ENCODE results near the gene DDX18. TPM values are rescaled to one million over a fixed set of nuclear protein-coding genes. Genes with fewer than 3 reads are reported as not detected.

DDX18 gene
- total RNA-seq, 4 donors from 2014 or later = 28.4 to 484 (median 43.5) TPM

GRCh38 chr2:117850461-117850860 lies 36.0 kb downstream of the DDX18 start:
- Histone ChIP-seq H3K4me1 (no peaks in the 10 kb centered on the region), H3K4me3 (no peak overlapping the region), H3K27me3 (peaks cover 61% of the 10 kb centered on the region), H3K9me3 (no peaks in the 10 kb centered on the region), H3K27ac (no peak overlapping the region), H3K36me3 (no peaks in the 10 kb centered on the region)
- intact Hi-C loops (cut with DNase I; ENCODE audit: low total_unique reads) (no loop called here), in situ Hi-C loops (cut with MboI; ENCODE audit: low pct_ligation_motif_present in 1 of 4, low pct_unique_long_range_greater_than_20kb in 1 of 4, low sequenced_read_pairs in 3 of 4) (no loop called here)
- WGBS, 2 donors (ENCODE audit: low coverage in 1 of 2) = 11 to 16% methylated on average over 4 of the region's 4 CpGs
- TF ChIP-seq EP300 (IDR thresholded peaks at IDR 0.05; ENCODE audit: low read depth) (no peak), POLR2AphosphoS5 (IDR thresholded peaks at IDR 0.05) (no peak), POLR2A (IDR thresholded peaks at IDR 0.05) (no peak), CTCF (IDR thresholded peaks at IDR 0.05) (no peak)
- DNase-seq = no peak

- intact Hi-C loops (cut with DNase I; ENCODE audit: low total_unique reads) = no loop called here
- WGBS, 2 donors (ENCODE audit: low coverage in 1 of 2) = 45 to 60% methylated on average over 2 to 3 of the region's 3 CpGs
- H3K9me3 ChIP-seq = no peaks in the 10 kb centered on the region
- TF ChIP-seq CTCF (IDR thresholded peaks at IDR 0.05) (no peak), EP300 (IDR thresholded peaks at IDR 0.05; ENCODE audit: low read depth) (no peak), POLR2AphosphoS5 (IDR thresholded peaks at IDR 0.05) (no peak), POLR2A (IDR thresholded peaks at IDR 0.05) (no peak)
- no peaks in the 10 kb centered on the region for H3K36me3 ChIP-seq
- in situ Hi-C loops (cut with MboI; ENCODE audit: low pct_ligation_motif_present in 1 of 4, low pct_unique_long_range_greater_than_20kb in 1 of 4, low sequenced_read_pairs in 3 of 4) = no loop called here
- H3K27ac ChIP-seq = no peak overlapping the region
- no peaks in the 10 kb centered on the region for H3K4me1 ChIP-seq
- no peak overlapping the region for H3K4me3 ChIP-seq
- peaks cover 52% of the 10 kb centered on the region for H3K27me3 ChIP-seq
- no peak for DNase-seq
These were observed 37.5 kb downstream of the DDX18 start for GRCh38 chr2:117851969-117852368.

- 83 to 86% methylated on average over 1 to 2 of the region's 2 CpGs for WGBS, 2 donors (ENCODE audit: low coverage in 1 of 2)
- peaks cover 45% of the 10 kb centered on the region for H3K27me3 ChIP-seq
- TF ChIP-seq CTCF (IDR thresholded peaks at IDR 0.05) (no peak), POLR2AphosphoS5 (IDR thresholded peaks at IDR 0.05) (no peak), POLR2A (IDR thresholded peaks at IDR 0.05) (no peak), EP300 (IDR thresholded peaks at IDR 0.05; ENCODE audit: low read depth) (no peak)
- no peaks in the 10 kb centered on the region for H3K36me3 ChIP-seq
- H3K4me1 ChIP-seq = no peaks in the 10 kb centered on the region
- no peaks in the 10 kb centered on the region for H3K9me3 ChIP-seq
- no peak overlapping the region for H3K27ac ChIP-seq
- in situ Hi-C loops (cut with MboI; ENCODE audit: low pct_ligation_motif_present in 1 of 4, low pct_unique_long_range_greater_than_20kb in 1 of 4, low sequenced_read_pairs in 3 of 4) = no loop called here
- no peak overlapping the region for H3K4me3 ChIP-seq
- no peak for DNase-seq
- intact Hi-C loops (cut with DNase I; ENCODE audit: low total_unique reads) = no loop called here
These were observed 38.8 kb downstream of the DDX18 start for GRCh38 chr2:117853316-117853715.

GRCh38 chr2:117853873-117854272 lies 39.4 kb downstream of the DDX18 start:
- no peak for DNase-seq
- peaks cover 45% of the 10 kb centered on the region for H3K27me3 ChIP-seq
- no peak overlapping the region for H3K4me3 ChIP-seq
- H3K27ac ChIP-seq = no peak overlapping the region
- H3K4me1 ChIP-seq = no peaks in the 10 kb centered on the region
- in situ Hi-C loops (cut with MboI; ENCODE audit: low pct_ligation_motif_present in 1 of 4, low pct_unique_long_range_greater_than_20kb in 1 of 4, low sequenced_read_pairs in 3 of 4) (no loop called here), intact Hi-C loops (cut with DNase I; ENCODE audit: low total_unique reads) (no loop called here)
- no peaks in the 10 kb centered on the region for H3K9me3 ChIP-seq
- no peak for TF ChIP-seq POLR2AphosphoS5 (IDR thresholded peaks at IDR 0.05)
- TF ChIP-seq CTCF (IDR thresholded peaks at IDR 0.05) = no peak
- 56 to 82% methylated on average over 3 to 8 of the region's 8 CpGs for whole genome bisulfite sequencing, 2 donors (ENCODE audit: low coverage in 1 of 2)
- H3K36me3 ChIP-seq = no peaks in the 10 kb centered on the region
